ENCODE measurements around the gene THOC1.

- no peak for TF ChIP-seq GATA2 (IDR thresholded peaks at IDR 0.05; ENCODE audit: low read depth, low read length)
- TF ChIP-seq GATA3 (IDR thresholded peaks at IDR 0.05; ENCODE audit: low read depth, low read length), result no peak
Measured at GRCh38 chr18:253121-253520, 14.7 kb downstream of the THOC1 start.
